Sigmoid colon (tissue), 4 donors: ENCODE data around the gene KLHL1.

Source experiments
- POLR2A ChIP-seq, 2 donors: fragments of 450-650 bp; IDR thresholded peaks; one replicate each; pipeline ENCODE4 v1.6.1; 2016; ENCODE audit warnings: antibody characterized with exemption in 2 of 2, mild to moderate bottlenecking in 2 of 2, moderate library complexity in 2 of 2
- POLR2AphosphoS5 ChIP-seq, 4 donors: sonication (generic); formaldehyde crosslinking; IDR thresholded peaks; one replicate each; pipeline ENCODE4 v1.6.1; 2017; ENCODE audit warnings: antibody characterized with exemption in 4 of 4
- TF ChIP-seq, protein P1 (sequence below), 4 experiments: fragments of 450-650 bp in 3 of 4; fragments of 200-600 bp in 1 of 4; IDR thresholded peaks; one replicate each; pipeline ENCODE4 v1.5.1; 2016 to 2019; ENCODE audit warnings: antibody characterized with exemption in 4 of 4, mild to moderate bottlenecking in 3 of 4, moderate library complexity in 2 of 4

DNA sequence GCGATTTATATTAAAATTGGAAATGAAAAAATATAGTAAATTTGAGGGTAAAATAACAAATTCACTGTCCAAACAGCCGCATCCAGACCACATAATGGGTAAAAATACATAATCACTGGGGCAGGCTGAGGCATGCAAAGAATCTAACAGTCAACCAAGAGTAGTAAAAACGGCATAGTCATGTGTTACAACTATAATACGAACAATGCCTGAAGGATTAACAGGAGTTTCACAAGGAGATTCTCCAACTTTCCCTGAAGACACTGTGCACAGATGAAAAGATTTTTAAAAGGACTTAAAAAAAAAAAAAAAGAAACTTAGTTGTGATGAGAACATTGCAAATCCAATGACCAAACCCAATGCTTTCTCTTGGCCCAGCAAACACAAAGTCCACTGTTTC is 21.0 kb downstream of the KLHL1 start:
- TF ChIP-seq, protein P1, sequence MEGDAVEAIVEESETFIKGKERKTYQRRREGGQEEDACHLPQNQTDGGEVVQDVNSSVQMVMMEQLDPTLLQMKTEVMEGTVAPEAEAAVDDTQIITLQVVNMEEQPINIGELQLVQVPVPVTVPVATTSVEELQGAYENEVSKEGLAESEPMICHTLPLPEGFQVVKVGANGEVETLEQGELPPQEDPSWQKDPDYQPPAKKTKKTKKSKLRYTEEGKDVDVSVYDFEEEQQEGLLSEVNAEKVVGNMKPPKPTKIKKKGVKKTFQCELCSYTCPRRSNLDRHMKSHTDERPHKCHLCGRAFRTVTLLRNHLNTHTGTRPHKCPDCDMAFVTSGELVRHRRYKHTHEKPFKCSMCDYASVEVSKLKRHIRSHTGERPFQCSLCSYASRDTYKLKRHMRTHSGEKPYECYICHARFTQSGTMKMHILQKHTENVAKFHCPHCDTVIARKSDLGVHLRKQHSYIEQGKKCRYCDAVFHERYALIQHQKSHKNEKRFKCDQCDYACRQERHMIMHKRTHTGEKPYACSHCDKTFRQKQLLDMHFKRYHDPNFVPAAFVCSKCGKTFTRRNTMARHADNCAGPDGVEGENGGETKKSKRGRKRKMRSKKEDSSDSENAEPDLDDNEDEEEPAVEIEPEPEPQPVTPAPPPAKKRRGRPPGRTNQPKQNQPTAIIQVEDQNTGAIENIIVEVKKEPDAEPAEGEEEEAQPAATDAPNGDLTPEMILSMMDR (IDR thresholded peaks at IDR 0.05): no peak
- TF ChIP-seq POLR2A (IDR thresholded peaks at IDR 0.05) (no peak), POLR2AphosphoS5 (IDR thresholded peaks at IDR 0.05) (no peak)
